ENCODE data around the gene VGLL1. TPM values are rescaled to one million over a fixed set of nuclear protein-coding genes. Genes with fewer than 3 reads are reported as not detected.

Gene VGLL1
- total RNA-seq, 1 donor from 2014 or later: not detected

- H3K4me1 Mint-ChIP-seq: peaks cover 42% of the 10 kb centered on the region
These were observed 50.6 kb downstream of the VGLL1 start for GRCh38 chrX:136582624-136583023.

DNA sequence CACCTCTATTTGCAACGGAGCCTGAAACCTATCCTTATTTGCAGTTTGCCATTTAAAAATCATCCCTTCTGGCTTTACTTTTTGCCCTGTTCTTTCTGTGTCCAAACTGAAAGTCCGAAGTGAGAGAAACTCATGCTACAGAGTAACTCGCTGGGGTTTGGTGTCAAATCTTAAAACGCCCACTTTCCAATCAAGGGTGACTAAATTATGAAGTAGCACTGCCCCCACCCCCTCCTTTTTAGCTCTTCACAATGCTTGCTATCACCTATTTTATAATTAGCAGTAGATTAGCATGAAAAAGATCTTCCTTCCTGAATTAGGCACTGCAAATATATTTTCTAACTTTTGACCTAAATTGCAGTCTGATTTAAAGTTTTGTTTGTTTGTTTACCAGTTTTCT lies 52.5 kb downstream of the VGLL1 start:
- Mint-ChIP-seq H3K9me3 (no peaks in the 10 kb centered on the region), H3K4me3 (peak overlapping the region; percentile 73), H3K36me3 (ENCODE audit: low read depth) (no peaks in the 10 kb centered on the region), H3K4me1 (peaks cover 42% of the 10 kb centered on the region), H3K27ac (peak overlapping the region; percentile 73), H3K27me3 (no peaks in the 10 kb centered on the region)
- no peak for DNase-seq
- intact Hi-C loops (cut with micrococcal nuclease): loop anchor here (1.0 to 2.0 kb wide), 4 partner anchors 36 to 126 kb away; partner anchors contain the start of gene HTATSF1

More at GRCh38 chrX:136582624-136583023, 50.6 kb downstream of the VGLL1 start:
- DNase-seq: no peak
- no peak overlapping the region for H3K27ac Mint-ChIP-seq
- no peaks in the 10 kb centered on the region for H3K36me3 Mint-ChIP-seq (ENCODE audit: low read depth)
- H3K4me3 Mint-ChIP-seq: no peak overlapping the region
- intact Hi-C loops (cut with micrococcal nuclease): no loop called here
- H3K27me3 Mint-ChIP-seq: no peaks in the 10 kb centered on the region
- H3K9me3 Mint-ChIP-seq: no peaks in the 10 kb centered on the region

GRCh38 chrX:136585262-136585661 lies 53.2 kb downstream of the VGLL1 start:
- Mint-ChIP-seq H3K4me1 (peaks cover 48% of the 10 kb centered on the region), H3K4me3 (peak overlapping the region; percentile 73), H3K27me3 (no peaks in the 10 kb centered on the region), H3K27ac (peak overlapping the region; percentile 73), H3K36me3 (ENCODE audit: low read depth) (no peaks in the 10 kb centered on the region), H3K9me3 (no peaks in the 10 kb centered on the region)
- intact Hi-C loops (cut with micrococcal nuclease): loop anchor here (2.0 to 5.0 kb wide), 4 partner anchors 36 to 447 kb away; partner anchors contain the start of genes GPR101 and HTATSF1
- DNase-seq: no peak

DNA sequence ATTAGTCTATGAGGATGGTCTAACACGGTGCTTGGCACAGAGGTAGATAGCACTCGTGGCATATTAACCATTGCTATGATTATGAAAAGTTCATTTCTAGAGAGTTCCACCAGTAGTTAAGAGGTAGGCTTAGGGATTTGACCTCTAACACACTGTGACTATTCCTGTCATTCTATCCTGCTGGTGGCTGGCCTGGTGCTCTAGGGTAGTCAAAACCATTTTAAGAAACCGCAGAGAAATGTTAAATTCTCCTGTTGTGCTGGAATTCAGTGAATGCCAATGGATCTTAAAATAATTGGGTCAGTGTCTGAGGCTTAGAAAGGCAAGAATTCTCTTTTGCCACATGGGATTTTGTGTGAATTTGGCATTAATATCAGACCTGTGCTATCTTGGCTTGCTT lies 53.9 kb downstream of the VGLL1 start:
- peak overlapping the region; percentile 73 for H3K4me3 Mint-ChIP-seq

GRCh38 chrX:136586386-136586785 lies 54.4 kb downstream of the VGLL1 start:
- no peaks in the 10 kb centered on the region for H3K9me3 Mint-ChIP-seq
- intact Hi-C loops (cut with micrococcal nuclease): loop anchor here (5.0 kb wide), 1 partner anchor 446 kb away; the partner anchor contains the start of gene GPR101
- H3K27ac Mint-ChIP-seq: peak overlapping the region; percentile 73
- peaks cover 49% of the 10 kb centered on the region for H3K4me1 Mint-ChIP-seq
- peak; percentile 70 for DNase-seq
- H3K27me3 Mint-ChIP-seq: no peaks in the 10 kb centered on the region
- no peaks in the 10 kb centered on the region for H3K36me3 Mint-ChIP-seq (ENCODE audit: low read depth)
- H3K4me3 Mint-ChIP-seq: peak overlapping the region; percentile 59

More for the DNA sequence above, 53.9 kb downstream of the VGLL1 start:
- DNase-seq: no peak
- H3K4me1 Mint-ChIP-seq: peaks cover 49% of the 10 kb centered on the region
- H3K27me3 Mint-ChIP-seq: no peaks in the 10 kb centered on the region
- H3K36me3 Mint-ChIP-seq (ENCODE audit: low read depth): no peaks in the 10 kb centered on the region
- intact Hi-C loops (cut with micrococcal nuclease): loop anchor here (2.0 to 5.0 kb wide), 4 partner anchors 35 to 446 kb away; partner anchors contain the start of genes GPR101 and HTATSF1
- H3K27ac Mint-ChIP-seq: peak overlapping the region; percentile 73
- H3K9me3 Mint-ChIP-seq: no peaks in the 10 kb centered on the region

- intact Hi-C loops (cut with micrococcal nuclease): loop anchor here (5.0 kb wide), 1 partner anchor 445 kb away; the partner anchor contains the start of gene GPR101
- Mint-ChIP-seq H3K27ac (peak overlapping the region; percentile 87), H3K4me3 (peak overlapping the region; percentile 63), H3K9me3 (no peaks in the 10 kb centered on the region), H3K4me1 (peaks cover 49% of the 10 kb centered on the region), H3K27me3 (no peaks in the 10 kb centered on the region), H3K36me3 (ENCODE audit: low read depth) (no peaks in the 10 kb centered on the region)
- no peak for DNase-seq
These were observed 55.5 kb downstream of the VGLL1 start for GRCh38 chrX:136587532-136587931.

DNA sequence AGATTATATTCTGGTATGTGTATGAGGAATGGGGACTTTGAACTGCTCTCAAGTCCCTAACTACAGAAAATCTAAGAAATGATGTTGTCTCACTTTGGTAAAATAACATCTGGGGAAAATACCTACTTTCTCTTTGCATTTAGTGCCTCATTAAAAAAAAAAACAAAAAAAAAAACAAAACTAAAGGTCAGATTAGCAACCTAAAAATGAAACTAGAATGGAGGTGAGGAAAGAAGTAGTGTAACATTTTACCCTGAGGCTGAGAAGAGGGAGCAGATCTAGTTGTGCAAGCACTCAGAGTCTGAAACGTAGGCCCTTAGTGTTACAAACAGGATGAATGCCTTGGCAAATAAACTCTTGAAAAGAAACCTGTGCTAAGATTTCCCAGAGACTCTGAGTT lies 56.0 kb downstream of the VGLL1 start:
- Mint-ChIP-seq H3K4me3 (peak overlapping the region; percentile 62), H3K9me3 (no peaks in the 10 kb centered on the region), H3K27ac (peak overlapping the region; percentile 87), H3K4me1 (peaks cover 49% of the 10 kb centered on the region), H3K36me3 (ENCODE audit: low read depth) (no peaks in the 10 kb centered on the region), H3K27me3 (no peaks in the 10 kb centered on the region)
- intact Hi-C loops (cut with micrococcal nuclease): loop anchor here (1.0 to 5.0 kb wide), 4 partner anchors 10 to 444 kb away; partner anchors contain the start of gene GPR101
- DNase-seq: peak; percentile 63

- Mint-ChIP-seq H3K9me3 (no peaks in the 10 kb centered on the region), H3K27ac (peak overlapping the region; percentile 12), H3K4me1 (peaks cover 44% of the 10 kb centered on the region), H3K4me3 (no peak overlapping the region), H3K27me3 (no peaks in the 10 kb centered on the region), H3K36me3 (ENCODE audit: low read depth) (no peaks in the 10 kb centered on the region)
- intact Hi-C loops (cut with micrococcal nuclease): loop anchor here (5.0 kb wide), 1 partner anchor 442 kb away; the partner anchor contains the start of gene GPR101
- DNase-seq: no peak
These were observed 58.0 kb downstream of the VGLL1 start for GRCh38 chrX:136589966-136590365.

DNA sequence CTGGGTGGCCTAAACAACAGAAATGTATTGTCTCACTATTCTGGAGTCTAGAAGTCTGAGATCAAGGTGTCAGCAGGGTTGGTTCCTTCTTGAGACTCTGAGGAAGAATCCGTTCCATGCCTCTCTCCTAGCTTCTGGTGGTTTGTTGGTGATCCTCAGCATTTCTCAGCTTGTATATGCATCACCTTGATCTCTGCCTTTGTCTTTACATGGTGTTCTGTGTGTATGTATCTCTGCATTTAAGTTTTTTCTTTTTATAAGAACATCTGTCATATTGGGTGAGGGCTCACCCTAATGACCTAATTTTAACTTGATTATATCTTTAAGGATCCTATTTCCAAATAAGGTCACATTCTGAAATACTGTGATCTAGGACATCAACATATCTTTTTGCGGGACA lies 65.3 kb downstream of the VGLL1 start:
- Mint-ChIP-seq H3K27me3 (no peaks in the 10 kb centered on the region), H3K27ac (no peak overlapping the region), H3K36me3 (ENCODE audit: low read depth) (peaks cover 2% of the 10 kb centered on the region), H3K9me3 (peaks cover 6% of the 10 kb centered on the region), H3K4me3 (no peak overlapping the region), H3K4me1 (peaks cover 37% of the 10 kb centered on the region)
- DNase-seq: no peak
- intact Hi-C loops (cut with micrococcal nuclease): no loop called here

GRCh38 chrX:136597954-136598353 lies 65.9 kb downstream of the VGLL1 start:
- Mint-ChIP-seq H3K4me3 (peak overlapping the region; percentile 58), H3K9me3 (peaks cover 6% of the 10 kb centered on the region), H3K4me1 (peaks cover 37% of the 10 kb centered on the region), H3K27ac (peak overlapping the region; percentile 85), H3K27me3 (no peaks in the 10 kb centered on the region), H3K36me3 (ENCODE audit: low read depth) (peaks cover 2% of the 10 kb centered on the region)
- intact Hi-C loops (cut with micrococcal nuclease): loop anchor here (1.0 to 2.0 kb wide), 2 partner anchors 10 to 19 kb away; no protein-coding TSS in a partner anchor
- no peak for DNase-seq

DNA sequence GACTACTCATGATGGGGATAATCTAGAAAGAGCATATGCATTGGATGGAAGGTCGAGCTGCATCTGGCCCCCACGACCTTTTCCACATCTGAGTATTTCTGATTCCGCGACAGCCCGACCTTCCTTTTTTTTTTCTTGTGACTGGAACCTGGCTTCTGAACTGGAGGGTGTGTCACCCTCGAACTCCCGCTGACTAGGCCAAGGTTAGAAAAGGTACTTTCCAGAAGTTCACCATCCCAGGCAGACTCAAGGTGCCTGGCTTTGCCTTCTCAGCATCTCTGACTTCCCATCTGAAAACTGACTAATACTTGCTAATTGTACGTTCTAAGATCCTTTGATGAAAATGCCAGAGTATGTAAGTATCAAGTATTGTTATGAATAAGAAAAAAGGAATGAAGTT lies 66.6 kb downstream of the VGLL1 start:
- peak; percentile 71 for DNase-seq
- H3K27ac Mint-ChIP-seq: peak overlapping the region; percentile 85
- peaks cover 2% of the 10 kb centered on the region for H3K36me3 Mint-ChIP-seq (ENCODE audit: low read depth)
- H3K4me3 Mint-ChIP-seq: peak overlapping the region; percentile 58
- H3K27me3 Mint-ChIP-seq: no peaks in the 10 kb centered on the region
- intact Hi-C loops (cut with micrococcal nuclease): loop anchor here (1.0 to 2.0 kb wide), 2 partner anchors 10 to 18 kb away; no protein-coding TSS in a partner anchor
- peaks cover 37% of the 10 kb centered on the region for H3K4me1 Mint-ChIP-seq
- peaks cover 6% of the 10 kb centered on the region for H3K9me3 Mint-ChIP-seq

GRCh38 chrX:136600059-136600458 lies 68.0 kb downstream of the VGLL1 start:
- peaks cover 6% of the 10 kb centered on the region for H3K9me3 Mint-ChIP-seq
- H3K4me3 Mint-ChIP-seq: no peak overlapping the region
- peak overlapping the region; percentile 25 for H3K27ac Mint-ChIP-seq
- H3K4me1 Mint-ChIP-seq: peaks cover 33% of the 10 kb centered on the region
- peaks cover 2% of the 10 kb centered on the region for H3K36me3 Mint-ChIP-seq (ENCODE audit: low read depth)
- no peak for DNase-seq
- intact Hi-C loops (cut with micrococcal nuclease): no loop called here
- H3K27me3 Mint-ChIP-seq: no peaks in the 10 kb centered on the region

All from activated CD4-positive, alpha-beta T cell treated with anti-CD3 and anti-CD28 coated beads, Interleukin-2, amount 10 ng/mL, durations not matched to agents 24 days and 14 days (primary cell).